GM18517 (cell line): ENCODE data around the gene SS18L1.
"Not testable (repeated sequence)": the region's sequence is repeated elsewhere in the genome, so short reads cannot be mapped to it uniquely, and the experiment has no call there.

Source experiments
- ATAC-seq: cut with Tn5 transposase; IDR thresholded peaks from one replicate; pipeline ENCODE4 v1.9.1; 2021; ENCODE audit warnings: mild to moderate bottlenecking, moderate library complexity; ENCODE audit not compliant: unreplicated experiment

The SS18L1 gene

GRCh38 chr20:62136283-62137091 is 7.1 kb upstream of the SS18L1 start:
- no peak for ATAC-seq

GRCh38 chr20:62137092-62137384 is 6.5 kb upstream of the SS18L1 start:
- no peak for ATAC-seq

- ATAC-seq: no peak
These were observed 5.9 kb upstream of the SS18L1 start for GRCh38 chr20:62137478-62138203.

GRCh38 chr20:62138204-62138543 is 5.4 kb upstream of the SS18L1 start:
- ATAC-seq: no peak

- no peak for ATAC-seq
These were observed 4.7 kb upstream of the SS18L1 start for GRCh38 chr20:62138912-62139311.

DNA sequence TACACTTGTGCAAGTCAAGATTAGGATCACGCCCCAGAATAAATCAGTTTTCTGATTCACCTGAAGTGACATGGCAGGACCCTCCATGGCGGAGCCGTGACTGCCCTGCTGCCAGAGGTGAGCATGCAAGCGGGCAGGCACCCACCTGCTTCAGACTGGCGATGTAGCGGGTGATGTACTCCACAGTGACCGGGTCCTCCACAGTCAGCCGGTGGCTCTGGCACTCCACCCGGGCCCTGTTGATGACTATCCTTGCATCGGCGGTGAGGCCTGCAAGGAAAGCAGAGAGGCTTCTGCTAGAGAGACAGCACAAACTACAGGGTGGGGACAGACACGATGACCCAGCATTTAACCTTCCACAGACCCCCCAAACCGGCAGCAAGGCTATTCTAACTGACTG is 3.9 kb upstream of the SS18L1 start:
- no peak for ATAC-seq

DNA sequence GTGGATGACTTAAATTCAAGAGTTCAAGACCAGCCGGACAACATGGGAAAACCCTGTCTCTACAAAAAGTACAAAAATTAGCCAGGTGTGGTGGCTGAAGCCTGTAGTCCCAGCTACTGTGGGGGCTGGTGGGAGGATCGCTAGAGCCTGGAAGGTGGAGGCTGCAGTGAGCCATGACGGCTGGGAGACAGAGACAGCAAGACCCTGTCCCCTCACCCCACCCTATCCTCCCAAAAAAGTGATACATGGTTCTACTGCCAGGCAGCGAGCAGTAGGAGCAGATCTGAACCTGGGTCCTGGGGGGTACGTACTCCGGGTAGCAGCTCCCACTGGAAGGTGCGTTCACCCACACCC is 2.5 kb upstream of the SS18L1 start:
- ATAC-seq: no peak

GRCh38 chr20:62141397-62142251 is 1.9 kb upstream of the SS18L1 start:
- no peak for ATAC-seq

- ATAC-seq: peak; percentile 30
These were observed 1.1 kb upstream of the SS18L1 start for GRCh38 chr20:62142252-62143080.

DNA sequence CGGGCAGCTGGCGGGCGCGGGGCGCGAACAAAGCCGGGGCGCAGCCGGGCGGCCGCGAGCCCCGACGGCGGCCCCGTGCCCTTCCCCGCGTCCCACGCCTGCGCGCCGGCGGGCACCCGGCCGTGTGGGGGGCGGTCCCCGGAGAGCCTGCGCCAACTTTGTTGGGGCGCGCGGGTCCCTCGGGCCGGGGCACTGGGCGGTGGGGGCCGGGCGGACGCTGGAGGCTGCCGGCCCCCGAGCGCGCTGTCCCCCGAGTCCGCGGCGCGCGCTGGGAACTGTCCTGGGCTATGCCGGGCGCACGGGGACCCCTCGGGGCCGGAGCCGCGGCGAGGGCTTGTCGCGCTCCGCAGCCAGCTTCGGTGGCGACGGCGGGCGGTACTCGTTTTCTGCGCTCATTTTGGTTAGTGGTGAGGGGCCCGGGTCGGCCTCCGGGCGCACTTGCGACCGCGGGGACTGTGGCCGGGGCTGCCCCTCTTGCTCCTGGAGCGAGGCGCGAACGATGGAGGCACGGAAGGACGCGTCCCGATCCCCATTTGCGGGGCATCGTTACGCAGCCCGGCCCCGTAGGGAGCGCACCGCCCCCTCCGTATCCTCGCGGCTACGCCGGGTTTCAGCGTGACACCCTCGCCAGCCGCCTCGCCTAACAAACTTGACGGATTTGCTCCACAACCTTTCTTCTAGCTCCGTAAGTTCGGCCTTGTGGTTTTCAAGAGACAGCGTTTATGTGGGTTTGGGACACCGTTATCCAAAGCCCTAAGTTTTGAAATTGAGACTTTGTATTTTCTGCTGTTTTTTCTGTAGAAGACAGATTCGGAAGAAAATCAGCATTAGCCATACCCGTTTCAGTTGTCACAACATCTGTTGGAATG is 622 bp downstream of the SS18L1 start:
- ATAC-seq: no peak

DNA sequence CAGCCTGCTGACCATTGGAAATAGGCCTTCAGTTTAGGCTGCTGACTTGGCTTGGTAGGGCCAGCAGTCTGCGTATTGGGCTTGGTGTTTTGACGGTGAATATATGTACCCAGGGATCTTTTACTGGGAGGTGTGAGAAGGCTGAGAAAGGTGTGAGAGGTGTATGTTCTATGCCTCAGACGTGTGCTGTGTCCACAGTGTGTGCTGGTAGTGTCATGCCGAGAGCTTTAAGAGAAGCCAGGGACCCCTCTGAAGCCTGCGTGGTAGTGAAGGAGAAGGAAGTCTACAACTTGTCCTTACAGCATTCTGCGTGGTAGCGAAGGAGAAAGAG is 2.1 kb downstream of the SS18L1 start:
- no peak for ATAC-seq

- no peak for ATAC-seq
These were observed 2.6 kb downstream of the SS18L1 start for GRCh38 chr20:62146019-62146755.

- ATAC-seq: no peak
These were observed 3.6 kb downstream of the SS18L1 start for GRCh38 chr20:62147125-62147524.

GRCh38 chr20:62147528-62147927 is 4.0 kb downstream of the SS18L1 start:
- ATAC-seq: no peak

DNA sequence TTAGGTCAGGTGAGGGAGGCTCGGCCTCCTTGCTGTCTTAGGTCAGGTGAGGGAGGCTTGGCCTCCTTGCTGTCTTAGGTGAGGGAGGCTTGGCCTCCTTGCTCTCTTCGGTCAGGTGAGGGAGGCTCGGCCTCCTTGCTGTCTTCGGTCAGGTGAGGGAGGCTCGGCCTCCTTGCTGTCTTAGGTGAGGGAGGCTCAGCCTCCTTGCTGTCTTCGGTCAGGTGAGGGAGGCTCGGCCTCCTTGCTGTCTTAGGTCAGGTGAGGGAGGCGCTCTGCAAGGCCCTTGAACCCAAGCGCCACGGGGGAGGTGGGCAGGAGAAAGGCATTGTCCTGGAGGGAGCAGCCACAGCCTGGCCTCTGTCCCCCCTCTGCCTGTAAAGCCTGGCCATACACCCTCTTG is 4.8 kb downstream of the SS18L1 start:
- not testable (repeated sequence) for ATAC-seq

GRCh38 chr20:62148908-62149314 is 5.3 kb downstream of the SS18L1 start:
- ATAC-seq: no peak

DNA sequence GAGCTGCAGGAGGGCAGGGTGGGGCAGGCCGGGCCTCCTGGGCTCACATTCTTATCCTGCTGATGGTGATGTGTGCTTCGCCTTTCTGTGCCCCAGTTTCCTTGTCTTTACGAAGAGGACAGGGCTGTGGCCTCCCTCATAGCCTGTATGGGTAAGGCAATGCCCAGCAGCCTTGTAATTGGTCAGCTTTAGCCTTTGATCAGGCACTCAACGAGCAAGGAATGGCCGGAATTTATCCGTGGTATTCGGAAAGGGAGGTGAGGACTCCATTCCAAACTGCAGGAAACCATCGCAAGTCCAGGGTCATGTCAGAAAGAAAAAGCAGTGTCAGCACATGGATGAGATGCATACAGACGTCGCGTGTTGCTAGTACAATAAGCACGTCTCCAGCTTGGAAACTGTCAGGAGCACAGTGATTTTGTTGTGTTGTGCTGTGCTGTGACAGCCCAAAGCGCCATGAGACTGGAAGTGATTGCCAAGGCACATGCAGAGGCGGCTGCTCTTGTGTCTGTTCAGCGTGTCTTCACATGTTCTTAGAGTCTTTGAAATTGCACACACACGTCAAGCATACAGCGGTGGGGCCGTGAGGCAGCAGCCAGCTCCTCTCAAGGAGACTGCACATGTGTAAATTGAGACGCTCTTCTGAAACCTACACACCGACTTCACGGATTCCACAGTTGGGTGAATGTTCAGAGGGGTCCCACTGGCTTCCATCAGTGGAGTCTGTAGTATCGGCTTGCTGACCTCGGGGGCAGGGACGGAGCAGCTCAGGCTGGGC is 6.2 kb downstream of the SS18L1 start:
- no peak for ATAC-seq

DNA sequence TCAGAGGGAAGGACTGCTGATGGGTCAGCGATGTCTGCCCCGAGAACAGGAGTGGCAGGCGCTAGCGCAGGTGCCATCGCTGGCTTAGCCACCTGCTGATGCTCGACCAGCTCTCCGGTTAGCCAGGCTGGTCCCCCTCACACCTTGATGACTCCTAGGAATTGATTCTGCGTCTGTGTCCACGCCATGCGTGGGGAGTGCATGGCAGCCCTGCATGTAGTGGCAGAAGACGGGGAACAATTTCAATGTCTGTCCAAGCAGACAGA is 6.7 kb downstream of the SS18L1 start:
- no peak for ATAC-seq

GRCh38 chr20:62151225-62151624 is 7.7 kb downstream of the SS18L1 start:
- no peak for ATAC-seq
